ENCODE results near the gene PAN2.
"Not testable (repeated sequence)": the region's sequence is repeated elsewhere in the genome, so short reads cannot be mapped to it uniquely, and the experiment has no call there.

DNA sequence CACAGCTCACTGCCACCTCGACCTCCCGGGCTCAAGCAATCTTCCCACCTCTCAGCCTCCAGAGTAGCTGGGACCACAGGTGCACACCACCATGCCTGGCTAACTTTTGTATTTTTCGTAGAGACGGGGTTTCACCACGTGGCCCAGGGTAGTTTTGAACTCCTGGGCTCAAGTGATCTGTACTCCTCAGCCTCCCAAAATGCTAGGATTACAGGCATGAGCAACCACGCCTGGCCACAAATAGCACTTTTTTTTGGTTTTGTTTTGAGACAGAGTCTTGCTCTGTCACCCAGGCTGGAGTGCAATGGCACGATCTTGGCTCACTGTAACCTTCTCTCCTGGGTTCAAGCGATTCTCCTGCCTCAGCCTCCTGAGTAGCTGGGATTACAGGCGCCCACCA lies 13.5 kb upstream of the PAN2 start:
- TF ChIP-seq, protein P1, sequence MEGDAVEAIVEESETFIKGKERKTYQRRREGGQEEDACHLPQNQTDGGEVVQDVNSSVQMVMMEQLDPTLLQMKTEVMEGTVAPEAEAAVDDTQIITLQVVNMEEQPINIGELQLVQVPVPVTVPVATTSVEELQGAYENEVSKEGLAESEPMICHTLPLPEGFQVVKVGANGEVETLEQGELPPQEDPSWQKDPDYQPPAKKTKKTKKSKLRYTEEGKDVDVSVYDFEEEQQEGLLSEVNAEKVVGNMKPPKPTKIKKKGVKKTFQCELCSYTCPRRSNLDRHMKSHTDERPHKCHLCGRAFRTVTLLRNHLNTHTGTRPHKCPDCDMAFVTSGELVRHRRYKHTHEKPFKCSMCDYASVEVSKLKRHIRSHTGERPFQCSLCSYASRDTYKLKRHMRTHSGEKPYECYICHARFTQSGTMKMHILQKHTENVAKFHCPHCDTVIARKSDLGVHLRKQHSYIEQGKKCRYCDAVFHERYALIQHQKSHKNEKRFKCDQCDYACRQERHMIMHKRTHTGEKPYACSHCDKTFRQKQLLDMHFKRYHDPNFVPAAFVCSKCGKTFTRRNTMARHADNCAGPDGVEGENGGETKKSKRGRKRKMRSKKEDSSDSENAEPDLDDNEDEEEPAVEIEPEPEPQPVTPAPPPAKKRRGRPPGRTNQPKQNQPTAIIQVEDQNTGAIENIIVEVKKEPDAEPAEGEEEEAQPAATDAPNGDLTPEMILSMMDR (IDR thresholded peaks at IDR 0.05) = not testable (repeated sequence)
- TF ChIP-seq POLR2AphosphoS5 (IDR thresholded peaks at IDR 0.05) = not testable (repeated sequence)
